ENCODE results near the gene GOLT1A. TPM values are rescaled to one million over a fixed set of nuclear protein-coding genes. Genes with fewer than 3 reads are reported as not detected.

The GOLT1A gene
- total and polyA plus RNA-seq, 2 donors (not counting 1 experiment from before 2014, with no cell fraction given): not detected

DNA sequence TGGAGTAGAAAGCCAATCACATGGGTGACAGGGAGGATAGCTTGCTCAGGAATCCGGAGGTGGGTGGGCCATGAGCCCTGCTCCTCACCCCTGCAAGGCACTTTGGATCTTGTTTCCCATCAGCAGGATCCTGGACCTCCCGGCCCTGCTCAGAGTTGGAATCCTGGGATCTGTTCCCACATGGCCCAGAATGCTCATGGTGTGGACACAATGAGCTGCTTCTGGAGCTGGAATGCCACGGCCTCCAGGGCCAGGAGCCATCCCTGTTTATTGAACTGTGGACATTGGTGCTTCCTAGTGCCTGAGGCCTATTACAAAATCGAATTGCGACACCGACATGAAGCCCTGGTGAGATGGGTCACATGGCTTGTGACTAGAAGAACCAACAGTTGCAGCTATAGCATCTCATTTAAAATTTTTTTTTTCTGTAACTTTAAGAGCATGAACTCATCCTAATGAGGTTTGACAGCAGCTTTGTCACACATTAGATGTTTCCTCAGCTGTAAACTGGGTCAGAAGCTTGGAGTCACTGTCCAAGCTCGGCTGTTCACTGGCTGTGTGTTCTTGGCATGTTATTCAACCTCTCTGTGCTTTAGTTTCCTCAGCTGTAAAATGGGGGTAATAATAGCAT lies 40.4 kb upstream of the GOLT1A start:
- ChIA-PET CTCF (interaction anchor here (0.8 to 1.3 kb wide), 2 partner anchors 11 to 109 kb away, joined by 3 to 4 read pairs; no protein-coding TSS in a partner anchor), POLR2A (no interaction called here)
- Histone ChIP-seq H4K20me1 (ENCODE audit: control insufficient read depth, insufficient read depth, low read length, poor library complexity, severe bottlenecking) (no peaks in the 10 kb centered on the region), H3K27ac (ENCODE audit: low read length in 2 of 2) (no peak overlapping the region), H3K9me3 (ENCODE audit: control extremely low read depth in 1 of 3, control insufficient read depth in 2 of 3, insufficient read depth in 1 of 3, low read length in 2 of 3) (no peaks in the 10 kb centered on the region), H3K9ac (ENCODE audit: low read length) (no peak overlapping the region), H3K4me1 (ENCODE audit: control insufficient read depth in 2 of 2, insufficient read depth in 2 of 2, low read length in 2 of 2) (no peaks in the 10 kb centered on the region), H3K4me3 (ENCODE audit: control extremely low read depth in 1 of 5, extremely low read depth in 1 of 5, insufficient read depth in 1 of 5, low read depth in 2 of 5, low read length in 4 of 5) (no peak overlapping the region), H3K36me3 (replicated peaks in 1 of 2; ENCODE audit: control extremely low read depth in 1 of 2, control insufficient read depth in 1 of 2, extremely low read depth in 1 of 2, insufficient read depth in 2 of 2, low read length in 1 of 2) (no peaks in the 10 kb centered on the region), H3K4me2 (replicated peaks; ENCODE audit: low read depth, low read length, poor library complexity, severe bottlenecking) (no peak overlapping the region), H3K79me2 (ENCODE audit: control insufficient read depth, insufficient read depth, low read length) (no peaks in the 10 kb centered on the region), H2AFZ (ENCODE audit: insufficient read depth, low read depth, low read length, poor library complexity, severe bottlenecking) (no peak overlapping the region), H3K27me3 (replicated peaks in 1 of 4; ENCODE audit: control extremely low read depth in 1 of 4, control insufficient read depth in 3 of 4, insufficient read depth in 4 of 4, low read length in 3 of 4) (peaks cover 0 to 3% (median 0%) of the 10 kb centered on the region in 4 experiments)
- 78% methylated on average over 3 of the region's 7 CpGs for WGBS (ENCODE audit: insufficient coverage)
- Mint-ChIP-seq H3K9me3 (ENCODE audit: insufficient read depth) (no peaks in the 10 kb centered on the region), H3K27ac (no peak overlapping the region), H3K4me1 (no peaks in the 10 kb centered on the region), H3K4me3 (no peak overlapping the region), H3K27me3 (peaks cover 22% of the 10 kb centered on the region)
- ATAC-seq (ENCODE audit: low read depth): no peak
- no peak for TF ChIP-seq CTCF (IDR thresholded peaks at IDR 0.05)
- TF ChIP-seq EZH2 (IDR thresholded peaks at IDR 0.05; ENCODE audit: borderline replicate concordance, insufficient read depth, low read depth, low read length, poor library complexity, severe bottlenecking): no peak
- no peak for DNase-seq
- intact Hi-C loops (cut with micrococcal nuclease): no loop called here

GRCh38 chr1:204251926-204252689 lies 38.3 kb upstream of the GOLT1A start:
- Mint-ChIP-seq H3K27me3 (peaks cover 22% of the 10 kb centered on the region), H3K27ac (no peak overlapping the region), H3K9me3 (ENCODE audit: insufficient read depth) (no peaks in the 10 kb centered on the region), H3K4me1 (no peaks in the 10 kb centered on the region), H3K4me3 (no peak overlapping the region)
- no peak for DNase-seq
- H3K4me1 ChIP-seq (ENCODE audit: control insufficient read depth in 2 of 2, insufficient read depth in 2 of 2, low read length in 2 of 2): no peaks in the 10 kb centered on the region
- H3K27ac ChIP-seq (ENCODE audit: low read length in 2 of 2): no peak overlapping the region
- H3K4me2 ChIP-seq (replicated peaks; ENCODE audit: low read depth, low read length, poor library complexity, severe bottlenecking): no peak overlapping the region
- H2AFZ ChIP-seq (ENCODE audit: insufficient read depth, low read depth, low read length, poor library complexity, severe bottlenecking): no peak overlapping the region
- no peaks in the 10 kb centered on the region for H4K20me1 ChIP-seq (ENCODE audit: control insufficient read depth, insufficient read depth, low read length, poor library complexity, severe bottlenecking)
- WGBS (ENCODE audit: insufficient coverage): 86% methylated on average over 2 of the region's 6 CpGs
- H3K4me3 ChIP-seq (ENCODE audit: control extremely low read depth in 1 of 5, extremely low read depth in 1 of 5, insufficient read depth in 1 of 5, low read depth in 2 of 5, low read length in 4 of 5): no peak overlapping the region
- ChIA-PET POLR2A (no interaction called here), CTCF (no interaction called here)
- no peak overlapping the region for H3K9ac ChIP-seq (ENCODE audit: low read length)
- no peaks in the 10 kb centered on the region for H3K36me3 ChIP-seq (replicated peaks in 1 of 2; ENCODE audit: control extremely low read depth in 1 of 2, control insufficient read depth in 1 of 2, extremely low read depth in 1 of 2, insufficient read depth in 2 of 2, low read length in 1 of 2)
- TF ChIP-seq CTCF (IDR thresholded peaks at IDR 0.05): no peak
- no peak for TF ChIP-seq EZH2 (IDR thresholded peaks at IDR 0.05; ENCODE audit: borderline replicate concordance, insufficient read depth, low read depth, low read length, poor library complexity, severe bottlenecking)
- no peaks in the 10 kb centered on the region for H3K9me3 ChIP-seq (ENCODE audit: control extremely low read depth in 1 of 3, control insufficient read depth in 2 of 3, insufficient read depth in 1 of 3, low read length in 2 of 3)
- ATAC-seq (ENCODE audit: low read depth): no peak
- no peaks in the 10 kb centered on the region for H3K79me2 ChIP-seq (ENCODE audit: control insufficient read depth, insufficient read depth, low read length)
- intact Hi-C loops (cut with micrococcal nuclease): no loop called here
- H3K27me3 ChIP-seq (replicated peaks in 1 of 4; ENCODE audit: control extremely low read depth in 1 of 4, control insufficient read depth in 3 of 4, insufficient read depth in 4 of 4, low read length in 3 of 4): peaks cover 0 to 3% (median 0%) of the 10 kb centered on the region in 4 experiments
